Measurements from ENCODE around the gene CAPN12. TPM values are rescaled to one million over a fixed set of nuclear protein-coding genes. Genes with fewer than 3 reads are reported as not detected.

Gene CAPN12
- total RNA-seq, 1 experiment from 2014 or later: 8.8 TPM

GRCh38 chr19:38734426-38735256, 9.6 kb downstream of the CAPN12 start (continued):
- TF ChIP-seq MAX (IDR thresholded peaks at IDR 0.05): no peak

GRCh38 chr19:38734176-38734425, 10.2 kb downstream of the CAPN12 start:
- peaks cover 11 to 14% of the 10 kb centered on the region in 2 experiments; a peak in 3 of 4 replicates for H3K36me3 ChIP-seq (ENCODE audit: control insufficient read depth in 1 of 2, insufficient read depth in 2 of 2, low read length in 2 of 2)
- ChIA-PET RAD21 (ENCODE audit: low non-redundant PET in 1 of 2, low total read pairs in 2 of 2, uncharacterized antibody in 2 of 2, unreplicated experiment in 2 of 2) (no interaction called here), CTCF (interaction anchor here (1.8 kb wide), 1 partner anchor 196 kb away, joined by 6 read pairs; the partner anchor contains the start of genes MRPS12 and SARS2), POLR2A (interaction anchor here (0.6 kb wide), 1 partner anchor 68 kb away, joined by 4 read pairs; no protein-coding TSS in a partner anchor)
- intact Hi-C loops (cut with micrococcal nuclease): loop anchor here (5.0 kb wide), 1 partner anchor 198 kb away; the partner anchor contains the start of genes MRPS12 and SARS2
- no peak overlapping the region for H3K4me3 ChIP-seq (replicated peaks in 1 of 2; ENCODE audit: low read depth in 1 of 2, low read length in 2 of 2)
- BruUV-seq (replicated peaks): no TSS peak
- no peak overlapping the region for H2AFZ ChIP-seq (ENCODE audit: low read depth, low read length, poor library complexity, severe bottlenecking)
- no peaks in the 10 kb centered on the region for H3K9me2 ChIP-seq (ENCODE audit: insufficient read depth)
- 0 out of 2 replicates have a peak, but pooled peaks cover 3% of the 10 kb centered on the region for H4K20me1 ChIP-seq (ENCODE audit: insufficient read depth)
- ATAC-seq (no peak), DNase-seq (ENCODE audit: low read depth, low spot score) (no peak)
- H3K4me2 ChIP-seq (ENCODE audit: low read length): peak overlapping the region; percentile 62
- H3K4me1 ChIP-seq (ENCODE audit: control insufficient read depth in 1 of 2, insufficient read depth in 2 of 2, low read length in 2 of 2): peaks cover 13 to 59% of the 10 kb centered on the region in 2 experiments; a peak in 3 of 4 replicates
- peak overlapping the region; percentile 67 for H3K27ac ChIP-seq (ENCODE audit: low read depth, low read length)
- no peaks in the 10 kb centered on the region for H3K27me3 ChIP-seq (ENCODE audit: insufficient read depth, low read length)
- no peaks in the 10 kb centered on the region for H3K79me2 ChIP-seq (ENCODE audit: insufficient read depth, low read length)
- H3K9ac ChIP-seq (ENCODE audit: low read length): peak overlapping the region; percentile 39; the same call in 1 of the 2 replicates
- no peaks in the 10 kb centered on the region for H3K9me3 ChIP-seq (ENCODE audit: control insufficient read depth in 1 of 2, insufficient read depth in 1 of 2, low read depth in 1 of 2, low read length in 2 of 2)
- no peak for TF ChIP-seq REST (IDR thresholded peaks at IDR 0.05; ENCODE audit: low read depth)
- no peak for TF ChIP-seq MAX (IDR thresholded peaks at IDR 0.05)
- no peak for TF ChIP-seq EGR1 (IDR thresholded peaks at IDR 0.05; ENCODE audit: low read depth)
- no peak for TF ChIP-seq EZH2phosphoT487 (IDR thresholded peaks at IDR 0.05; ENCODE audit: borderline replicate concordance)
- TF ChIP-seq POLR2AphosphoS5 (IDR thresholded peaks at IDR 0.05; ENCODE audit: low read depth, low read length): no peak
- TF ChIP-seq YY1 (IDR thresholded peaks at IDR 0.05; ENCODE audit: extremely low read depth, insufficient replicate concordance, low read depth, low read length): no peak
- no peak for TF ChIP-seq TCF7L2 (IDR thresholded peaks at IDR 0.05; ENCODE audit: borderline replicate concordance, extremely low read depth, insufficient read depth, insufficient read length)
- TF ChIP-seq FOSL1 (IDR thresholded peaks at IDR 0.05; ENCODE audit: low read depth): no peak
- no peak for TF ChIP-seq CTCF (IDR thresholded peaks at IDR 0.05 in 2 of 3, conservative IDR thresholded peaks at IDR 0.05 in 1 of 3; ENCODE audit: borderline replicate concordance in 1 of 3, insufficient read depth in 1 of 3, low read depth in 2 of 3, low read length in 2 of 3)
- no peak for TF ChIP-seq ZFX (IDR thresholded peaks at IDR 0.05)
- TF ChIP-seq CEBPB (IDR thresholded peaks at IDR 0.05; ENCODE audit: low read depth): no peak
- TF ChIP-seq SIN3A (IDR thresholded peaks at IDR 0.05; ENCODE audit: low read depth): no peak
- no peak for TF ChIP-seq ZNF274 (IDR thresholded peaks at IDR 0.05; ENCODE audit: low read depth, low read length)
- TF ChIP-seq CBX3 (IDR thresholded peaks at IDR 0.05; ENCODE audit: low read depth): no peak
- TF ChIP-seq SP1 (IDR thresholded peaks at IDR 0.05; ENCODE audit: low read depth): no peak
- no peak for TF ChIP-seq JUND (IDR thresholded peaks at IDR 0.05)
